CD14-positive monocyte (primary cell): ENCODE results near the gene CNOT6L. TPM values are rescaled to one million over a fixed set of nuclear protein-coding genes. Genes with fewer than 3 reads are reported as not detected.

Source experiments
- DNase-seq, 3 donors: peaks; one replicate each; pipeline ENCODE4 v3.0.0-alpha.2; 2011 to 2022
- H2AFZ ChIP-seq: 2 replicates; pipeline ENCODE4 v1.6.0; 2012; ENCODE audit warnings: mild to moderate bottlenecking, low read depth, low read length, inconsistent platforms; ENCODE audit not compliant: insufficient read depth, poor library complexity, severe bottlenecking
- H3K27ac ChIP-seq, 2 donors: 1 replicate in 1 of 2; 2 replicates in 1 of 2; pipeline ENCODE4 v1.5.1; 2012 to 2013; ENCODE audit warnings: low read length in 2 of 2, control low read depth in 1 of 2, inconsistent platforms in 1 of 2, low read depth in 1 of 2, mild to moderate bottlenecking in 1 of 2
- H3K27me3 ChIP-seq, 2 donors: one replicate each; pipeline versions ENCODE4 v1.6.0 to v1.6.1; 2011 to 2013; ENCODE audit warnings: low read length in 2 of 2; ENCODE audit not compliant: control insufficient read depth in 2 of 2, insufficient read depth in 2 of 2
- H3K36me3 ChIP-seq, 2 donors: replicated peaks in 1 of 2; 1 replicate in 1 of 2; 2 replicates in 1 of 2; pipeline versions ENCODE4 v1.5.1 to v1.6.1; 2012 to 2013; ENCODE audit warnings: low read length in 2 of 2, control low read depth in 1 of 2, inconsistent platforms in 1 of 2, mild to moderate bottlenecking in 1 of 2; ENCODE audit not compliant: insufficient read depth in 2 of 2, control insufficient read depth in 1 of 2
- H3K4me1 ChIP-seq, 2 donors: 1 replicate in 1 of 2; 2 replicates in 1 of 2; pipeline versions ENCODE4 v1.5.1 to v1.6.1; 2012 to 2013; ENCODE audit warnings: low read length in 2 of 2, control low read depth in 1 of 2, inconsistent platforms in 1 of 2, mild to moderate bottlenecking in 1 of 2, moderate library complexity in 1 of 2; ENCODE audit not compliant: insufficient read depth in 2 of 2, control insufficient read depth in 1 of 2
- H3K4me2 ChIP-seq: replicated peaks from 2 replicates; pipeline ENCODE3; 2012; ENCODE audit warnings: low read length, moderate library complexity, mild to moderate bottlenecking; ENCODE audit not compliant: poor library complexity, severe bottlenecking; ENCODE audit errors: extremely low read depth
- H3K4me3 ChIP-seq, 3 experiments: fragments of 200-600 bp in 1 of 3; sonication (generic) in 1 of 3; replicated peaks in 1 of 3; 1 replicate in 2 of 3; 2 replicates in 1 of 3; pipeline ENCODE4 v1.5.1; 2011 to 2013; ENCODE audit warnings: low read length in 3 of 3, mild to moderate bottlenecking in 3 of 3, control low read depth in 2 of 3, low read depth in 2 of 3, inconsistent platforms in 1 of 3, moderate library complexity in 1 of 3
- H3K79me2 ChIP-seq: 2 replicates; pipeline ENCODE4 v1.6.0; 2012; ENCODE audit warnings: mild to moderate bottlenecking, control low read depth, inconsistent platforms, low read length, moderate library complexity; ENCODE audit not compliant: insufficient read depth
- H3K9ac ChIP-seq: 2 replicates; pipeline ENCODE4 v1.6.0; 2017; ENCODE audit warnings: low read length, mild to moderate bottlenecking; ENCODE audit not compliant: insufficient read depth, poor library complexity, severe bottlenecking
- H3K9me3 ChIP-seq, 2 donors: replicated peaks in 1 of 2; 1 replicate in 1 of 2; 2 replicates in 1 of 2; pipeline versions ENCODE4 v1.5.1 to v1.6.1; 2012 to 2013; ENCODE audit warnings: low read length in 2 of 2, control low read depth in 1 of 2; ENCODE audit not compliant: control insufficient read depth in 1 of 2, insufficient read depth in 1 of 2
- H4K20me1 ChIP-seq: 2 replicates; pipeline ENCODE4 v1.6.0; 2012; ENCODE audit warnings: mild to moderate bottlenecking, low read length, control low read depth, moderate library complexity; ENCODE audit not compliant: insufficient read depth
- H3K27ac Mint-ChIP-seq, 7 donors: one replicate each; pipeline ENCODE4 v1.8.0; 2020; ENCODE audit warnings: mild to moderate bottlenecking in 7 of 7, mixed read lengths in 7 of 7, moderate library complexity in 6 of 7, inconsistent platforms in 2 of 7
- H3K27me3 Mint-ChIP-seq, 3 donors: one replicate each; pipeline ENCODE4 v1.8.0; 2021 to 2022; ENCODE audit warnings: low read depth in 3 of 3, mild to moderate bottlenecking in 3 of 3, mixed read lengths in 3 of 3, moderate library complexity in 3 of 3, inconsistent platforms in 1 of 3
- H3K36me3 Mint-ChIP-seq, 2 donors: one replicate each; pipeline ENCODE4 v1.8.0; 2020; ENCODE audit warnings: mixed read lengths in 2 of 2, inconsistent platforms in 1 of 2, mild to moderate bottlenecking in 1 of 2
- H3K4me1 Mint-ChIP-seq: one replicate; pipeline ENCODE4 v1.8.0; 2020; ENCODE audit warnings: mild to moderate bottlenecking, mixed read lengths
- H3K4me3 Mint-ChIP-seq, 2 donors: one replicate each; pipeline ENCODE4 v1.8.0; 2020; ENCODE audit warnings: mild to moderate bottlenecking in 2 of 2, mixed read lengths in 2 of 2, moderate library complexity in 1 of 2
- H3K9me3 Mint-ChIP-seq, 7 donors: one replicate each; pipeline ENCODE4 v1.8.0; 2020 to 2022; ENCODE audit warnings: mixed read lengths in 7 of 7, mild to moderate bottlenecking in 6 of 7, moderate library complexity in 6 of 7, inconsistent platforms in 2 of 7
- CTCF ChIP-seq: fragments of 200-600 bp; IDR thresholded peaks from one replicate; pipeline ENCODE4 v1.8.0; 2022; ENCODE audit warnings: antibody characterized with exemption, mild to moderate bottlenecking
- WGBS: methylation state at CpG from one replicate; pipeline ENCODE4 v1.1.5; 2013; ENCODE audit warnings: missing lambda C conversion rate; ENCODE audit not compliant: insufficient coverage; 5-methylcytosine and 5-hydroxymethylcytosine counted together
- intact Hi-C, 2 donors: fragments of 100-400 bp; cut with micrococcal nuclease; formaldehyde crosslinking; loops; one replicate each; pipeline versions ENCODE4 v1.15.0 to v1.15.1; 2023
- polyA plus RNA-seq, 3 donors: library from polyadenylated mRNA; depleted of rRNA in 1 of 3; unstranded in 2 of 3; stranded (reverse) in 1 of 3; fragments of 300-500 nt in 2 of 3; fragments of >200 nt in 1 of 3; fragmentation: Illumina TruSeq in 2 of 3; gene quantifications; 1 replicate in 2 of 3; 2 replicates in 1 of 3; pipeline ENCODE4 v1.2.3, GENCODE V29; 2012 to 2021

Gene CNOT6L
- polyA plus RNA-seq, 3 donors, result 16.1 to 26.4 (median 26.3) TPM

DNA sequence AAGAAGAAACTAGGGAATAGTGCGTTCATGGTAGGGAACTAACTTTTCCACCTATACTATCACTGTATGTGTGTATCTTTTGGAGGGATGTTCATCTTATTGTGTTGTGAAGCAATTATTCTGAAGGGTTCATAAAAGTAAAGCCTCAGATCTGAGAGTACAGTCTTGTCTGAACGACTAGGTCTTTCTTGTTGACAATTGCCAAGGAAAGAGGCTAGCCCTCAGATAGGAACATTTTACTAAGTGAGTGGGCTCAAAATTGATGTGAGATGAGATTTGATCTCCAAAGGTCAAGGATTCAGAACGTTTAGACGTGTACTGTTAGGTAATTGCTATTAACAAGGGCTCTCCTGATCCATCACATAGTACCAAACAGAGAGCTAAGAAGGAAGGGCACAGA is 15.2 kb upstream of the CNOT6L start:
- Mint-ChIP-seq H3K4me1 (no peaks in the 10 kb centered on the region), H3K27me3 (peaks cover 0 to 3% (median 0%) of the 10 kb centered on the region in 3 donors), H3K36me3 (no peaks in the 10 kb centered on the region), H3K4me3 (no peak overlapping the region), H3K27ac (no peak overlapping the region), H3K9me3 (peaks cover 0 to 3% (median 0%) of the 10 kb centered on the region in 7 donors)
- no peak overlapping the region for H3K27ac ChIP-seq
- H4K20me1 ChIP-seq, result no peaks in the 10 kb centered on the region
- no peaks in the 10 kb centered on the region for H3K79me2 ChIP-seq
- H3K4me1 ChIP-seq, result no peaks in the 10 kb centered on the region
- H3K4me2 ChIP-seq, result no peak overlapping the region
- H3K4me3 ChIP-seq, result no peak overlapping the region
- WGBS, result no CpG with 5 or more reads among the region's 4 CpGs
- TF ChIP-seq CTCF, result no peak
- no peaks in the 10 kb centered on the region for H3K9me3 ChIP-seq
- H3K36me3 ChIP-seq, result no peaks in the 10 kb centered on the region
- DNase-seq, result no peak
- H3K27me3 ChIP-seq, result no peaks in the 10 kb centered on the region
- intact Hi-C loops, result no loop called here
- H2AFZ ChIP-seq, result no peak overlapping the region
- no peak overlapping the region for H3K9ac ChIP-seq

GRCh38 chr4:77833126-77833724 is 14.1 kb upstream of the CNOT6L start:
- no peak overlapping the region for H2AFZ ChIP-seq

More at GRCh38 chr4:77833126-77833724, 14.1 kb upstream of the CNOT6L start:
- intact Hi-C loops, result no loop called here
- peaks cover 0 to 3% (median 0%) of the 10 kb centered on the region in 7 donors for H3K9me3 Mint-ChIP-seq
- no peaks in the 10 kb centered on the region for H3K4me1 Mint-ChIP-seq
- H3K27me3 ChIP-seq, result no peaks in the 10 kb centered on the region
- H3K27ac ChIP-seq, result no peak overlapping the region
- no peaks in the 10 kb centered on the region for H3K9me3 ChIP-seq
- no peaks in the 10 kb centered on the region for H3K79me2 ChIP-seq
- H3K4me1 ChIP-seq, result no peaks in the 10 kb centered on the region
- H3K4me3 Mint-ChIP-seq, result no peak overlapping the region
- WGBS, result no CpG with 5 or more reads among the region's 2 CpGs
- no peaks in the 10 kb centered on the region for H3K36me3 ChIP-seq
- no peak overlapping the region for H3K9ac ChIP-seq
- H3K36me3 Mint-ChIP-seq, result no peaks in the 10 kb centered on the region
- no peak for TF ChIP-seq CTCF
- no peaks in the 10 kb centered on the region for H4K20me1 ChIP-seq
- H3K27me3 Mint-ChIP-seq, result peaks cover 0 to 6% (median 1%) of the 10 kb centered on the region in 3 donors
- no peak overlapping the region for H3K4me2 ChIP-seq
- DNase-seq, result no peak
- H3K27ac Mint-ChIP-seq, result no peak overlapping the region
- no peak overlapping the region for H3K4me3 ChIP-seq
